Testis (tissue), 2 donors: ENCODE measurements around the gene LDLRAD4.

Experiments used
- POLR2A ChIP-seq: fragments of 450-650 bp; IDR thresholded peaks from one replicate; pipeline ENCODE4 v1.6.1; 2017; ENCODE audit warnings: antibody characterized with exemption, mild to moderate bottlenecking, moderate library complexity
- TF ChIP-seq, protein P1 (sequence below), 3 experiments: fragments of 450-650 bp in 2 of 3; fragments of 200-600 bp in 1 of 3; sonication (generic) in 1 of 3; IDR thresholded peaks; one replicate each; pipeline ENCODE4 v1.5.1; 2016 to 2019; ENCODE audit warnings: antibody characterized with exemption in 3 of 3, mild to moderate bottlenecking in 2 of 3, moderate library complexity in 1 of 3

GRCh38 chr18:13463526-13464210 is 245.1 kb downstream of the LDLRAD4 start:
- TF ChIP-seq, protein P1, sequence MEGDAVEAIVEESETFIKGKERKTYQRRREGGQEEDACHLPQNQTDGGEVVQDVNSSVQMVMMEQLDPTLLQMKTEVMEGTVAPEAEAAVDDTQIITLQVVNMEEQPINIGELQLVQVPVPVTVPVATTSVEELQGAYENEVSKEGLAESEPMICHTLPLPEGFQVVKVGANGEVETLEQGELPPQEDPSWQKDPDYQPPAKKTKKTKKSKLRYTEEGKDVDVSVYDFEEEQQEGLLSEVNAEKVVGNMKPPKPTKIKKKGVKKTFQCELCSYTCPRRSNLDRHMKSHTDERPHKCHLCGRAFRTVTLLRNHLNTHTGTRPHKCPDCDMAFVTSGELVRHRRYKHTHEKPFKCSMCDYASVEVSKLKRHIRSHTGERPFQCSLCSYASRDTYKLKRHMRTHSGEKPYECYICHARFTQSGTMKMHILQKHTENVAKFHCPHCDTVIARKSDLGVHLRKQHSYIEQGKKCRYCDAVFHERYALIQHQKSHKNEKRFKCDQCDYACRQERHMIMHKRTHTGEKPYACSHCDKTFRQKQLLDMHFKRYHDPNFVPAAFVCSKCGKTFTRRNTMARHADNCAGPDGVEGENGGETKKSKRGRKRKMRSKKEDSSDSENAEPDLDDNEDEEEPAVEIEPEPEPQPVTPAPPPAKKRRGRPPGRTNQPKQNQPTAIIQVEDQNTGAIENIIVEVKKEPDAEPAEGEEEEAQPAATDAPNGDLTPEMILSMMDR (IDR thresholded peaks at IDR 0.05) = no peak
- TF ChIP-seq POLR2A = no peak
